ENCODE results near the gene THBS3.
"Not testable (repeated sequence)": the region's sequence is repeated elsewhere in the genome, so short reads cannot be mapped to it uniquely, and the experiment has no call there.

THBS3 gene

DNA sequence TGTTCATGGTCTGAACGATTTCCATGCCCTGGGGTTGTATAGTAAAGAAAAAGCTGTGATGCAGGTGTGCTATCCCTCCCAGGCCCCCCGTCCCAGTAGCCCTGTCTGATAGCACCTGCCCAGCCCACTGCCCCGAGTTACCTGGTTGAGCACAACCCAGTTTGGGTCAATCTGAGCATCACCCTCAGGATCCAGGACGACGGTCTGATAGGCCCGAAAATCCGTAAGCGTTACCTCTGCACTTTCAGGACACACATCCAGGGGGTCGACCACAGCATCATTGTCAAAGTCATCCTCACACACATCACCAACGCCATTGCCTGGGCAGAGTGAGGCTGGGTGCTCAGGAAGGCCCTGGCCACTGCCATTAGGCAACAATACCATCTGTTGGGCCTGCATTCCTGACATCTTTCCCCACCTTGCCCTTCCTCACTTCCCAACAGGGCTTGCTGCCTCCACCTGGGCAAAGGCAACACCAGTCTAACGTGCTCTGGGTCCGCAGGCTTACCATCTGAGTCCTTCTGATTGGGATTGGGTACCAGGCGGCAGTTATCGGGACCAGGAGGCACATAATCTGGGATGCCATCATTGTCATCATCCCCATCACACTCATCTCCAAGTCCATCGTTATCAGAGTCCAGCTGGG lies 9.7 kb downstream of the THBS3 start:
- DNase-seq (ENCODE audit: extremely low read depth, low read depth): no peak
- TF ChIP-seq, protein P1, sequence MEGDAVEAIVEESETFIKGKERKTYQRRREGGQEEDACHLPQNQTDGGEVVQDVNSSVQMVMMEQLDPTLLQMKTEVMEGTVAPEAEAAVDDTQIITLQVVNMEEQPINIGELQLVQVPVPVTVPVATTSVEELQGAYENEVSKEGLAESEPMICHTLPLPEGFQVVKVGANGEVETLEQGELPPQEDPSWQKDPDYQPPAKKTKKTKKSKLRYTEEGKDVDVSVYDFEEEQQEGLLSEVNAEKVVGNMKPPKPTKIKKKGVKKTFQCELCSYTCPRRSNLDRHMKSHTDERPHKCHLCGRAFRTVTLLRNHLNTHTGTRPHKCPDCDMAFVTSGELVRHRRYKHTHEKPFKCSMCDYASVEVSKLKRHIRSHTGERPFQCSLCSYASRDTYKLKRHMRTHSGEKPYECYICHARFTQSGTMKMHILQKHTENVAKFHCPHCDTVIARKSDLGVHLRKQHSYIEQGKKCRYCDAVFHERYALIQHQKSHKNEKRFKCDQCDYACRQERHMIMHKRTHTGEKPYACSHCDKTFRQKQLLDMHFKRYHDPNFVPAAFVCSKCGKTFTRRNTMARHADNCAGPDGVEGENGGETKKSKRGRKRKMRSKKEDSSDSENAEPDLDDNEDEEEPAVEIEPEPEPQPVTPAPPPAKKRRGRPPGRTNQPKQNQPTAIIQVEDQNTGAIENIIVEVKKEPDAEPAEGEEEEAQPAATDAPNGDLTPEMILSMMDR (IDR thresholded peaks at IDR 0.05; ENCODE audit: low read depth, low read length): no peak

DNA sequence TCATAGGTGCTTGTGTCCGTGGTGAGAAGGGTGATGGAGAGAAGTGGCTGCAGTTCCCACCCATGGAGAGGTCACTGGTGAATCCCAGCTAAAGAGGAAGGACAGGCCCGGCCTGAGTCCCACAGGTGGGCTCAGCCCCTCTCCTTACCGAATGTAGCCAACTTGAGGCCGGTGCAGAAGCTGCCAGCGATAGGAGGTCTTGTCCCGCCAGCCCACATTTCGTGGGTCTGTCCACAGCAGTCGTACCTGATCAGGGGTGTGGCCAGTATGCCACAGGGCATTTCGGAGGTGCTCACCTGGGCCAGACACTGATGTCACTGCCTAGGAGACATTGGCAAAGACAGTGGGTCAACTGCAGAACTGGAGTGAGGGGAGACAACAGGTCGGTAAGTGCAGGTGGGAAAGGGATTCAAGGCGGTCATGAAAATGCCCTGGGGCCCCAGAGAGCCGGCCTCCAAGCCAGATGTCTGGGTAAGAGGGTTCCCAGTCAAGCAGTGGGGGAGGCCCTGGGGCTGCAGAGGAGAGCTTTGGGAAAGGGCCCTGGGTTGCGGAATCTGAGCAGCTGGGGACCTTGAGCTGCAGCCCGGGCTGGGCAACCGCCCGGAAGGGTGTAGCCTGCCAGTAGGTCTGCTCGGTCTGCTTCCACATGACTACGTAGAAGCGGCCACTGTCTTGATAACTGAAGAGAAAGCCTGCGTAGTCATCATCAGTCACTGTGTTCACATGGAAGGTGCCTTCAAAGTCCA lies 10.6 kb downstream of the THBS3 start:
- TF ChIP-seq, protein P1 (IDR thresholded peaks at IDR 0.05; ENCODE audit: low read depth, low read length): no peak
- DNase-seq (ENCODE audit: extremely low read depth, low read depth): no peak

DNA sequence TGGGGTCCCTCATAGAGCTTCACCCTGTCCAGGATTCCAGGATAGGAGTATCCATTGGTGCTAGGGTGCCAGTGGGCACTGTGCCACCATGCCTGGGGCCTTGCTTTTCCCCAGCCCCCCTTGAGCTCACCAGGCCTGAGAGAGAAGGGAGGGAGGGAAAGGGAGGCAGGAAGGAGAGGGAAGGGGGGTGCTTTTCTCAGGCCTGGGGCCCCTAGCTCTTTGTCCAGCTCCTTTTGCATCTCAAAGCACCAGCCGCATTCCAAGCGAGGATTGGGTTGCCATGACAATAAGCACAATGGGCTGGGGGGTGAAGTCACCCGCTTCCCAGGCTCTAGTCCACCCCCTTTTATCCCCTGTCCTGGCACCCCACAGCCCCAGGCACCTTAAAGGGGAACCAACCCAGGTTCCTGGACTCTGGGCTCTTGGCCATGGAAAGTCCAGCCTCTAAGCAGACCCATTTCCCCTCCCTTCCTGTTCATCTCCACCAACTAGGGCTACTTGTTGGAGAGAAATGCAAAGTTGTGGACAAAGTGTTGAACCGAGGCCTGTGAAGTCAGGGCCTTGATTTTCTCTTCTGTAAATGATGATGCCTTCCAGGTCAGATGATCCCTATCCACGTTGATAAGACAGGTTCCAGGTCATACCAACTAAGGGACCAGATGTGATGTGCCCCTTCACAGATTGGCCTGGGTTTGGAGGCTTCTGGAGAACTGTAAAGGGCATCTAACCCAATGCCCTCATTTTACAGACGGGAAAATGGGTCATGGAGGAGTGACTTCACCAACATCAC lies 11.4 kb downstream of the THBS3 start:
- TF ChIP-seq, protein P1 (IDR thresholded peaks at IDR 0.05; ENCODE audit: low read depth, low read length): no peak
- DNase-seq (ENCODE audit: extremely low read depth, low read depth): no peak

DNA sequence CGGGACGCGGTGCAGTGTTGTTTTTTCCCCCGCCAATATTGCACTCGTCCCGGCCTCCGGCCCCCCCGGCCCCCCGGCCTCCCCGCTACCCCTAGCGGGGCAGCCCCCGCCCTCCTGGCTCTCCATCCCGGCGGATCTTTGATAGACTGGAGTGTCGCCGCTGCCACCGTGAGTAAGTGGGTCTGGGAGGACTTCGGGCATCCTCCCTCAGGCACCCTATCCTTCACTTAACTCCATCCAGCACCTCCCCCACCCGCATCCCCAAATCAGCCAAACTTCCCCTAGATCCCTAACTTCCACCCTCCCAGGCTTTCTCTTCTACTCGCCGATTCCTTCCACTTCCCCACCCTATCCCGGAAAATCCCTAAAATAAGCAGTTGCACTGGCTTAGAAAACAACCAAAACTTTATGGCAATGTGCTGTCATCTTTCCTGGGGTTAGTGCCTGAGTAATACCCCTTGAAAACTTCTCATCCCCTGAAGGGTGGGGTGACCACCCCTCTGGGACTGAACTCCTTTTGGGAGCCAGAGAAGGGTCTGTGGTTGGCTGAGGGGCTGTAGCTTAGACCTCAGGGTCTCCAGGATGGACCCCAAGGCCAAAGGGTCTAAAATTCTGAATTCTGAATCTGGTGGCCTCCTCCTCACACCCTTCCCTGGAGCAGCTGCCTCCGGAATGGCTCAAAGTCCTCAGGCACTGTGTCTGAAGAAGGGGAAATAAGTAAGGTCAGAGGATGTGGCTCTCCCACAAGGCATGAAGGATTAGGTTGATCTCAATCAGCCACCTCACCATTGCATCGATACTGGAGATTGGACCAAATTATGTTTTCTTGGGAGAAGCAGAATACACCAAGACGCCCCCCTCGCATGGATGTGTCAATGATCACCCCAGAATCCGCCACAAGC lies 12.2 kb downstream of the THBS3 start:
- no peak for DNase-seq (ENCODE audit: extremely low read depth, low read depth)
- TF ChIP-seq, protein P1 (IDR thresholded peaks at IDR 0.05; ENCODE audit: low read depth, low read length): no peak

DNA sequence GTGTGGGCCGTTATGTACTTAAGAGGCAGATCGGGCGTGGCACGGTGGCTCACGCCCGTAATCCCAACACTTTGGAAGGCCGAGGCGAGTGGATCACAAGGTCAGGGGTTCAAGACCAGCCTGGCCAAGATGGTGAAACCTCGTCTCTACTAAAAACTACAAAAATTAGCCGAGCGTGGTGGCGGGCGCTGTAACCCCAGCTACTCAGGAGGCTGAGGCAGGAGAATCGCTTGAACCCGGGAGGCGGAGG lies 13.8 kb downstream of the THBS3 start:
- DNase-seq (ENCODE audit: extremely low read depth, low read depth): not testable (repeated sequence)

DNA sequence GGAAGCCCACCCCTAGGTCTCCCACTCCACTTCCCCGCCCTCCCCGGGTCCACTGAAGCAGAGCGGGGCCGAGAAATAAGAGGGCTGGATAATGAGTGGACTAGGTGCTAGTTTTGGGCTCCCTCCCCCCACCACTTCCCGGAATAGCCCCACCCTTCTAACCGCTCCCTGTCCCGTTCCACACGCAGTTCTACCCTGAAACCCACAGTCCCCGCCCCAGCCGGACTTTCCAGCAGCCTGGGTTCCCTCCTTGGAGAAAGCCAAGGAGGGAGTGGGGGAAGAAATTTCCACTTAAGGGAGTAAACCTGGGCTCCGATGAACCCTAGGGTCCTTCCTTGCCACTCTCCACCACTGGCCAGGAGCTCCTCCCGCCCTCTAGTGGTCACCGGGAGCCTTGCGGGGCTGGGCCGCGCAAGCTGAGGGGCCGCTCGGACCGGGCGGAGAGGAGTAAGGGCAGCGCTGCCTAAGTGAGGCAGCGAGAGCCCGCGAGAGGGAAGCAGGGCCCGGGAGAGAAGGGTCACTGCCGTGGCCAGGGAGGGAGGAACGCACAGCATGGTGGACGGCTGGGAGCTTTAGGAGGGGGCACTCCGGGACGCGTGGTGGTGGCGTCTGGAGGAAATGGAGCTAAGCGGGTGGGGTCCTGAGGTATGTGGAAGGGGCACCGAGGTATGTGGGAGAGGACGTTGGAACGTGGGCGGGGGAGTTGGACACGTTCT lies 14.3 kb downstream of the THBS3 start:
- peak; percentile 92 for DNase-seq (ENCODE audit: extremely low read depth, low read depth)
- TF ChIP-seq, protein P1 (IDR thresholded peaks at IDR 0.05; ENCODE audit: low read depth, low read length): peak; percentile 92
